Lung (tissue), 12 donors: Measurements from ENCODE around the gene TOMM5. TPM values are rescaled to one million over a fixed set of nuclear protein-coding genes. Genes with fewer than 3 reads are reported as not detected.

Experiments used
- ATAC-seq: fragments of 200-7000 bp; cut with Tn5 transposase; one replicate; pipeline ENCODE4 v1.9.1; 2020; ENCODE audit warnings: moderate number of reproducible peaks; ENCODE audit not compliant: insufficient read depth, low FRiP score
- DNase-seq, 3 donors: peaks; one replicate each; pipeline ENCODE4 v3.0.0-alpha.2; 2013 to 2017
- H3K27ac ChIP-seq, 2 donors: one replicate each; pipeline ENCODE4 v1.5.1; 2013; ENCODE audit warnings: mild to moderate bottlenecking in 2 of 2, moderate library complexity in 2 of 2, control low read depth in 1 of 2, inconsistent platforms in 1 of 2, low read depth in 1 of 2, low read length in 1 of 2
- H3K27me3 ChIP-seq, 3 donors: one replicate each; pipeline ENCODE4 v1.5.1; 2013; ENCODE audit warnings: low read length in 2 of 3; ENCODE audit not compliant: control insufficient read depth in 3 of 3, insufficient read depth in 3 of 3
- H3K36me3 ChIP-seq, 4 donors: one replicate each; pipeline ENCODE4 v1.5.1; 2013; ENCODE audit warnings: low read length in 4 of 4, mild to moderate bottlenecking in 1 of 4, moderate library complexity in 1 of 4; ENCODE audit not compliant: control insufficient read depth in 4 of 4, insufficient read depth in 4 of 4
- H3K4me1 ChIP-seq, 5 donors: one replicate each; pipeline ENCODE4 v1.5.1; 2013; ENCODE audit warnings: low read length in 5 of 5, mild to moderate bottlenecking in 2 of 5, moderate library complexity in 1 of 5; ENCODE audit not compliant: control insufficient read depth in 5 of 5, insufficient read depth in 5 of 5
- H3K4me3 ChIP-seq: one replicate; pipeline ENCODE4 v1.5.1; 2013; ENCODE audit warnings: mild to moderate bottlenecking, control low read depth, moderate library complexity
- H3K9ac ChIP-seq, 2 donors: one replicate each; pipeline ENCODE4 v1.5.1; 2013; ENCODE audit warnings: low read length in 2 of 2, control low read depth in 1 of 2; ENCODE audit not compliant: insufficient read depth in 1 of 2
- H3K9me3 ChIP-seq, 4 donors: one replicate each; pipeline ENCODE4 v1.5.1; 2013; ENCODE audit warnings: low read length in 3 of 4, mild to moderate bottlenecking in 1 of 4, moderate library complexity in 1 of 4; ENCODE audit not compliant: control insufficient read depth in 4 of 4, insufficient read depth in 3 of 4
- WGBS, 2 donors: extraction: QIAGEN DNeasy Blood & Tissue Kit; methylation state at CpG; one replicate each; pipeline ENCODE4 v1.1.7; 2013; 5-methylcytosine and 5-hydroxymethylcytosine counted together
- polyA plus RNA-seq, 2 donors: library from polyadenylated mRNA; stranded (reverse); fragments of 200-250 nt; gene quantifications; one replicate each; pipeline ENCODE4 v1.2.1, GENCODE V29; 2013
- total RNA-seq, 2 donors: library from RNA; depleted of rRNA in 1 of 2; stranded (reverse); fragments of >200 nt in 1 of 2; gene quantifications; one replicate each; pipeline ENCODE4 v1.2.1, GENCODE V29; 2014 to 2021
- TF ChIP-seq, protein P1 (sequence below): IDR thresholded peaks from 2 replicates; pipeline ENCODE4 v1.5.1; 2012; ENCODE audit warnings: mild to moderate bottlenecking; ENCODE audit errors: control extremely low read depth, extremely low read depth
- donor health status: control.
- donor health status: control.
- donor health status: Bipolar disorder and iron deficiency.
- donor health status: healthy.
- donor health status: DM: yes; HTN: yes; CAD: no.

The TOMM5 gene
- total and polyA plus RNA-seq, 4 donors = 66.7 to 132 (median 89.8) TPM

DNA sequence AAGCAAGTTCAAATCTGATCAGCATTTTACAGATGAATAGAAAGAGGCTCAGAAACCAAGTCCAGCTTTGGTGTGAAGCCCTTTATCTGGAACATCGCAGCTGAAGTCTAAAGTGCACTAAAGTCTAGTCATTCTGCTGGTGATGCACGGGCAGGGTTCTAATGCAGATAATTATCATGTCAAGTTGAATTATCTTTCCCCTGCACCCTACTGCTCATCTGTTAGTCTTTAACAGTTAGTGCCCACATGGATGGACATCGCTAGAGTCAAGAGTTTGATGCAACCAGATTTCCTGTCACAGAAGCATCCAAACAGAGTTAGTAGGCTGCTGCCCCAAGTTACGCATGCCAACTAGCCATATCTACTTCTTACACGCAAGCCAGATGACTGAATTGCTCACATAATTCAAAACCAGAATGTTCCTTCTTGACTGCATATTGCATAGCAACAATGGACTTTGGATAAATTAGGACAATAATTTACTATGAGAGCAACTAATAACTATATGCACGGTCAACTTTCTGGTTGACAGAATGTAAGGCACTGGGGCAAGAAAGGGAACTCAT lies 1.6 kb upstream of the TOMM5 start:
- DNase-seq = no peak
- Histone ChIP-seq H3K9ac (no peak overlapping the region), H3K27me3 (peaks cover 0 to 15% (median 4%) of the 10 kb centered on the region in 3 donors), H3K4me1 (peaks cover 4 to 13% (median 8%) of the 10 kb centered on the region in 5 donors), H3K4me3 (no peak overlapping the region), H3K27ac (no peak overlapping the region), H3K36me3 (peaks cover 0 to 3% (median 0%) of the 10 kb centered on the region in 4 donors), H3K9me3 (no peaks in the 10 kb centered on the region)
- TF ChIP-seq, protein P1, sequence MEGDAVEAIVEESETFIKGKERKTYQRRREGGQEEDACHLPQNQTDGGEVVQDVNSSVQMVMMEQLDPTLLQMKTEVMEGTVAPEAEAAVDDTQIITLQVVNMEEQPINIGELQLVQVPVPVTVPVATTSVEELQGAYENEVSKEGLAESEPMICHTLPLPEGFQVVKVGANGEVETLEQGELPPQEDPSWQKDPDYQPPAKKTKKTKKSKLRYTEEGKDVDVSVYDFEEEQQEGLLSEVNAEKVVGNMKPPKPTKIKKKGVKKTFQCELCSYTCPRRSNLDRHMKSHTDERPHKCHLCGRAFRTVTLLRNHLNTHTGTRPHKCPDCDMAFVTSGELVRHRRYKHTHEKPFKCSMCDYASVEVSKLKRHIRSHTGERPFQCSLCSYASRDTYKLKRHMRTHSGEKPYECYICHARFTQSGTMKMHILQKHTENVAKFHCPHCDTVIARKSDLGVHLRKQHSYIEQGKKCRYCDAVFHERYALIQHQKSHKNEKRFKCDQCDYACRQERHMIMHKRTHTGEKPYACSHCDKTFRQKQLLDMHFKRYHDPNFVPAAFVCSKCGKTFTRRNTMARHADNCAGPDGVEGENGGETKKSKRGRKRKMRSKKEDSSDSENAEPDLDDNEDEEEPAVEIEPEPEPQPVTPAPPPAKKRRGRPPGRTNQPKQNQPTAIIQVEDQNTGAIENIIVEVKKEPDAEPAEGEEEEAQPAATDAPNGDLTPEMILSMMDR = no peak
- ATAC-seq = no peak
- 81 to 88% methylated on average over 6 of the region's 6 CpGs for WGBS, 2 donors

DNA sequence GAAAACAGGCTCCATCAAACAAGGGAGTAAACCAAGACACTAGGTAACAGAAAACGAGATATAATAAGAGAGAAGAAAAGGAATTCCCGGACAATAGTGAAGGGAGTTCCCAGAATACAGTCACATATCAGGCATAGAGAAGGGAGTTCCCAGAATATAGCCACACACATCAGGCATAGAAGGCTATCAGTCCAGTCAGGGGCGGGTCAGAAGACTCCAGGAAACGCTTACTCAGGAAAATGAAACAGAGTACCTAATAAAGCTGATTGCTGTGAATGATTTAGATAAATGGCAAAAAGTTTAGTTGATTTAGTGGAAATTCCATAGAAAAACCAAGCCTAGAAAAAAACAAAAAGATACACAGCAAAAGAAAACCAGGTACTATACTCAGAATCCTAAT lies 4.9 kb downstream of the TOMM5 start:
- ATAC-seq = no peak
- Histone ChIP-seq H3K36me3 (peaks cover 11 to 35% (median 19%) of the 10 kb centered on the region in 4 donors), H3K27me3 (no peaks in the 10 kb centered on the region), H3K9me3 (no peaks in the 10 kb centered on the region), H3K9ac (no peak overlapping the region), H3K4me3 (no peak overlapping the region), H3K27ac (no peak overlapping the region), H3K4me1 (peaks cover 2 to 11% (median 8%) of the 10 kb centered on the region in 5 donors)
- TF ChIP-seq, protein P1 = no peak
- DNase-seq = no peak
- 74 to 88% methylated on average over 4 of the region's 4 CpGs for WGBS, 2 donors

DNA sequence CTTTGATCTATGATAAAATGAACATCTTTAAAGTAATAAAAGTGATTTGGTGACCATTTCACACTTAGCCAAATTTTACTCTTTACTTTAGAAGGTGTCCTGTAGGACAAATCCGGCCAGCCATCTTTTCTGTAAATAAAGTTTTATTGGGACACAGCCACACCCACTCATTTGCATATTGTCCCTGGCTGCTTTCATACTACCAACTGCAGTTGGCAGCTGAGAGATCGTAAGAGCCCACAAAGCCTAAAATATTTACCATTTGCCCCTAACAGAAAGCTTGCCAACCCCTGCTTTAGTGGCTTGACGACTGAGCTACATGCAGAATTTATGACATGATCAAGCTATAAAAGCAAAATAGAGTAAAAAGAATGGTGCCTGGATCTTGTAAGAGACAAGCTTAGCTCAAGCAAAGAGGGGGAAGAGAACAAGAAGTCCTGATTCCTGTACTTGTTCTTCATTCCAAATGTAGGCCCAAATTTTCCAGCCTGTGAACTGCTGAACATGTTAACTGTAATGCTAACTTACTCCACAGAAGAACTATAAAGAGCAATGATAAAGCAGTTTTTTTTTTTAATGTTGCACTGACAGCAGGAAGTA lies 8.8 kb downstream of the TOMM5 start:
- H3K4me3 ChIP-seq = no peak overlapping the region
- H3K4me1 ChIP-seq = no peaks in the 10 kb centered on the region
- WGBS, 2 donors = 92 to 95% methylated on average over 3 of the region's 3 CpGs
- H3K9ac ChIP-seq = no peak overlapping the region
- peaks cover 11 to 37% (median 22%) of the 10 kb centered on the region in 4 donors for H3K36me3 ChIP-seq
- no peak for DNase-seq
- H3K27ac ChIP-seq = no peak overlapping the region
- no peak for ATAC-seq
- TF ChIP-seq, protein P1 = no peak
- no peaks in the 10 kb centered on the region for H3K27me3 ChIP-seq
- no peaks in the 10 kb centered on the region for H3K9me3 ChIP-seq
